Endothelial cell (in vitro differentiated cells): ENCODE data around the gene DEFB114. TPM values are rescaled to one million over a fixed set of nuclear protein-coding genes. Genes with fewer than 3 reads are reported as not detected.

Source experiments
- DNase-seq: peaks from one replicate; pipeline ENCODE4 v3.0.0; 2021; ENCODE audit warnings: low spot score
- H3K27ac Mint-ChIP-seq: one replicate; pipeline ENCODE4 v1.8.0; 2021; ENCODE audit warnings: mixed read lengths, inconsistent platforms; ENCODE audit not compliant: unreplicated experiment
- H3K27me3 Mint-ChIP-seq: one replicate; pipeline ENCODE4 v1.8.0; 2021; ENCODE audit warnings: mild to moderate bottlenecking, moderate library complexity, mixed read lengths, inconsistent platforms; ENCODE audit not compliant: unreplicated experiment
- H3K36me3 Mint-ChIP-seq: one replicate; pipeline ENCODE4 v1.8.0; 2021; ENCODE audit warnings: mild to moderate bottlenecking, low read depth, mixed read lengths, inconsistent platforms; ENCODE audit not compliant: unreplicated experiment
- H3K4me1 Mint-ChIP-seq: one replicate; pipeline ENCODE4 v1.8.0; 2021; ENCODE audit warnings: mild to moderate bottlenecking, mixed read lengths, inconsistent platforms; ENCODE audit not compliant: unreplicated experiment
- H3K4me3 Mint-ChIP-seq: one replicate; pipeline ENCODE4 v1.8.0; 2021; ENCODE audit warnings: mild to moderate bottlenecking, mixed read lengths, inconsistent platforms; ENCODE audit not compliant: unreplicated experiment
- H3K9me3 Mint-ChIP-seq: one replicate; pipeline ENCODE4 v1.8.0; 2021; ENCODE audit warnings: mixed read lengths, inconsistent platforms; ENCODE audit not compliant: unreplicated experiment
- CTCF ChIP-seq: fragments of 200-600 bp; sonication (generic); IDR thresholded peaks from one replicate; pipeline ENCODE4 v1.5.0; 2021; ENCODE audit warnings: antibody characterized with exemption; ENCODE audit not compliant: unreplicated experiment
- total RNA-seq: library from RNA; stranded (reverse); fragmentation: NEBNext Ultra II Directional; extraction: Animal tissue kit (Norgen Biotek cat#: 25700); gene quantifications from one replicate; pipeline ENCODE4 v1.2.1, GENCODE V29; 2021; ENCODE audit not compliant: unreplicated experiment

The DEFB114 gene
- total RNA-seq, 1 donor from 2014 or later: not detected

- TF ChIP-seq CTCF: no peak
- no peak overlapping the region for H3K4me3 Mint-ChIP-seq
- no peaks in the 10 kb centered on the region for H3K9me3 Mint-ChIP-seq
- no peak overlapping the region for H3K27ac Mint-ChIP-seq
- peaks cover 1% of the 10 kb centered on the region for H3K27me3 Mint-ChIP-seq
- no peaks in the 10 kb centered on the region for H3K36me3 Mint-ChIP-seq
- H3K4me1 Mint-ChIP-seq: no peaks in the 10 kb centered on the region
- DNase-seq: no peak
Observed at GRCh38 chr6:49987749-49988148, 23.8 kb upstream of the DEFB114 start.

- no peak for TF ChIP-seq CTCF
- no peak for DNase-seq
- H3K9me3 Mint-ChIP-seq: no peaks in the 10 kb centered on the region
- no peaks in the 10 kb centered on the region for H3K36me3 Mint-ChIP-seq
- no peak overlapping the region for H3K27ac Mint-ChIP-seq
- peaks cover 1% of the 10 kb centered on the region for H3K27me3 Mint-ChIP-seq
- no peaks in the 10 kb centered on the region for H3K4me1 Mint-ChIP-seq
- H3K4me3 Mint-ChIP-seq: no peak overlapping the region
Observed at GRCh38 chr6:49986551-49986950, 22.6 kb upstream of the DEFB114 start.

- Mint-ChIP-seq H3K27ac (no peak overlapping the region), H3K9me3 (no peaks in the 10 kb centered on the region), H3K36me3 (no peaks in the 10 kb centered on the region), H3K4me1 (no peaks in the 10 kb centered on the region), H3K27me3 (no peaks in the 10 kb centered on the region), H3K4me3 (no peak overlapping the region)
- no peak for DNase-seq
- no peak for TF ChIP-seq CTCF
Observed at GRCh38 chr6:49982046-49982445, 18.1 kb upstream of the DEFB114 start.

- H3K4me3 Mint-ChIP-seq: no peak overlapping the region
- no peak for TF ChIP-seq CTCF
- DNase-seq: no peak
- no peaks in the 10 kb centered on the region for H3K27me3 Mint-ChIP-seq
- H3K9me3 Mint-ChIP-seq: no peaks in the 10 kb centered on the region
- no peaks in the 10 kb centered on the region for H3K4me1 Mint-ChIP-seq
- no peaks in the 10 kb centered on the region for H3K36me3 Mint-ChIP-seq
- no peak overlapping the region for H3K27ac Mint-ChIP-seq
Observed at GRCh38 chr6:49980898-49981297, 16.9 kb upstream of the DEFB114 start.

GRCh38 chr6:49979584-49979983 lies 15.6 kb upstream of the DEFB114 start:
- no peak for DNase-seq
- no peaks in the 10 kb centered on the region for H3K27me3 Mint-ChIP-seq
- no peak overlapping the region for H3K27ac Mint-ChIP-seq
- no peaks in the 10 kb centered on the region for H3K4me1 Mint-ChIP-seq
- TF ChIP-seq CTCF: no peak
- H3K4me3 Mint-ChIP-seq: no peak overlapping the region
- no peaks in the 10 kb centered on the region for H3K9me3 Mint-ChIP-seq
- no peaks in the 10 kb centered on the region for H3K36me3 Mint-ChIP-seq
